Mucosa of stomach (tissue), 1 donor: Measurements from ENCODE around the gene NVL.
"Not testable (repeated sequence)": the region's sequence is repeated elsewhere in the genome, so short reads cannot be mapped to it uniquely, and the experiment has no call there.

Source experiments
- H3K27me3 ChIP-seq: one replicate; pipeline ENCODE4 v1.7.0; 2013; ENCODE audit warnings: mild to moderate bottlenecking, low read length; ENCODE audit not compliant: control insufficient read depth, insufficient read depth
- H3K36me3 ChIP-seq: one replicate; pipeline ENCODE4 v1.7.0; 2013; ENCODE audit warnings: low read length; ENCODE audit not compliant: control insufficient read depth, insufficient read depth
- H3K4me1 ChIP-seq: one replicate; pipeline ENCODE4 v1.7.0; 2013; ENCODE audit warnings: mild to moderate bottlenecking, low read length; ENCODE audit not compliant: control insufficient read depth, insufficient read depth
- H3K4me3 ChIP-seq: one replicate; pipeline ENCODE4 v1.7.0; 2013; ENCODE audit warnings: low read length
- H3K9ac ChIP-seq: one replicate; pipeline ENCODE4 v1.7.0; 2013; ENCODE audit warnings: mild to moderate bottlenecking, low read length, moderate library complexity
- H3K9me3 ChIP-seq: one replicate; pipeline ENCODE4 v1.7.0; 2013; ENCODE audit warnings: mild to moderate bottlenecking, low read length, moderate library complexity; ENCODE audit not compliant: control insufficient read depth
- donor health status: Pancreatic carcinoma.

NVL gene

GRCh38 chr1:224331824-224332223, 1.9 kb upstream of the NVL start:
- Histone ChIP-seq H3K27me3 (no peaks in the 10 kb centered on the region), H3K9me3 (no peaks in the 10 kb centered on the region), H3K36me3 (no peaks in the 10 kb centered on the region), H3K9ac (no peak overlapping the region), H3K4me1 (peaks cover 6% of the 10 kb centered on the region), H3K4me3 (no peak overlapping the region)

GRCh38 chr1:224331326-224331725, 1.4 kb upstream of the NVL start:
- Histone ChIP-seq H3K4me1 (peaks cover 6% of the 10 kb centered on the region), H3K36me3 (no peaks in the 10 kb centered on the region), H3K4me3 (no peak overlapping the region), H3K27me3 (no peaks in the 10 kb centered on the region), H3K9ac (no peak overlapping the region), H3K9me3 (no peaks in the 10 kb centered on the region)

- Histone ChIP-seq H3K4me1 (peaks cover 6% of the 10 kb centered on the region), H3K4me3 (peak overlapping the region; percentile 61), H3K36me3 (no peaks in the 10 kb centered on the region), H3K27me3 (no peaks in the 10 kb centered on the region), H3K9ac (peak overlapping the region; percentile 88), H3K9me3 (no peaks in the 10 kb centered on the region)
Measured at GRCh38 chr1:224329484-224329841, 509 bp downstream of the NVL start.

- Histone ChIP-seq H3K9ac (peak overlapping the region; percentile 88), H3K9me3 (no peaks in the 10 kb centered on the region), H3K36me3 (no peaks in the 10 kb centered on the region), H3K4me1 (peaks cover 6% of the 10 kb centered on the region), H3K4me3 (no peak overlapping the region), H3K27me3 (no peaks in the 10 kb centered on the region)
Measured at GRCh38 chr1:224328644-224329043, 1.3 kb downstream of the NVL start.

GRCh38 chr1:224325959-224326358, 4.0 kb downstream of the NVL start:
- no peaks in the 10 kb centered on the region for H3K36me3 ChIP-seq
- no peak overlapping the region for H3K4me3 ChIP-seq

GRCh38 chr1:224321706-224322105, 8.3 kb downstream of the NVL start:
- no peaks in the 10 kb centered on the region for H3K27me3 ChIP-seq
- H3K9ac ChIP-seq: no peak overlapping the region
- no peaks in the 10 kb centered on the region for H3K9me3 ChIP-seq
- H3K4me1 ChIP-seq: no peaks in the 10 kb centered on the region
- no peaks in the 10 kb centered on the region for H3K36me3 ChIP-seq
- no peak overlapping the region for H3K4me3 ChIP-seq

More at GRCh38 chr1:224325959-224326358, 4.0 kb downstream of the NVL start:
- H3K4me1 ChIP-seq: peaks cover 4% of the 10 kb centered on the region
- H3K9me3 ChIP-seq: no peaks in the 10 kb centered on the region
- H3K9ac ChIP-seq: no peak overlapping the region
- no peaks in the 10 kb centered on the region for H3K27me3 ChIP-seq

- Histone ChIP-seq H3K36me3 (no peaks in the 10 kb centered on the region), H3K4me3 (no peak overlapping the region), H3K9ac (no peak overlapping the region), H3K9me3 (no peaks in the 10 kb centered on the region), H3K4me1 (no peaks in the 10 kb centered on the region), H3K27me3 (no peaks in the 10 kb centered on the region)
Measured at GRCh38 chr1:224317383-224318045, 12.5 kb downstream of the NVL start.

- Histone ChIP-seq H3K27me3 (no peaks in the 10 kb centered on the region), H3K9ac (no peak overlapping the region), H3K36me3 (no peaks in the 10 kb centered on the region), H3K4me1 (no peaks in the 10 kb centered on the region), H3K9me3 (no peaks in the 10 kb centered on the region), H3K4me3 (no peak overlapping the region)
Measured at GRCh38 chr1:224312025-224312424, 17.9 kb downstream of the NVL start.

GRCh38 chr1:224311503-224311902, 18.5 kb downstream of the NVL start:
- not testable (repeated sequence) for H3K9ac ChIP-seq, H3K27me3 ChIP-seq, H3K4me3 ChIP-seq, H3K4me1 ChIP-seq, H3K36me3 ChIP-seq, H3K9me3 ChIP-seq

GRCh38 chr1:224308064-224308463, 21.9 kb downstream of the NVL start:
- Histone ChIP-seq H3K4me3 (no peak overlapping the region), H3K4me1 (no peaks in the 10 kb centered on the region), H3K9ac (no peak overlapping the region), H3K36me3 (no peaks in the 10 kb centered on the region), H3K27me3 (no peaks in the 10 kb centered on the region), H3K9me3 (no peaks in the 10 kb centered on the region)

GRCh38 chr1:224304767-224305166, 25.2 kb downstream of the NVL start:
- Histone ChIP-seq H3K9me3 (no peaks in the 10 kb centered on the region), H3K27me3 (no peaks in the 10 kb centered on the region), H3K9ac (no peak overlapping the region), H3K4me3 (no peak overlapping the region), H3K36me3 (peaks cover 5% of the 10 kb centered on the region), H3K4me1 (no peaks in the 10 kb centered on the region)

GRCh38 chr1:224302947-224303346, 27.0 kb downstream of the NVL start:
- no peak overlapping the region for H3K4me3 ChIP-seq
- H3K27me3 ChIP-seq: no peaks in the 10 kb centered on the region
- H3K4me1 ChIP-seq: no peaks in the 10 kb centered on the region
- peaks cover 5% of the 10 kb centered on the region for H3K36me3 ChIP-seq
- no peaks in the 10 kb centered on the region for H3K9me3 ChIP-seq
- no peak overlapping the region for H3K9ac ChIP-seq

GRCh38 chr1:224301391-224301790, 28.6 kb downstream of the NVL start:
- no peak overlapping the region for H3K4me3 ChIP-seq
- H3K9me3 ChIP-seq: no peaks in the 10 kb centered on the region
- no peaks in the 10 kb centered on the region for H3K4me1 ChIP-seq
- peaks cover 5% of the 10 kb centered on the region for H3K36me3 ChIP-seq
- H3K27me3 ChIP-seq: no peaks in the 10 kb centered on the region
- H3K9ac ChIP-seq: no peak overlapping the region
